GM18526 (cell line): Measurements from ENCODE around the gene RASA3.

ENCODE experiments used
- POLR2A ChIP-seq: IDR thresholded peaks from 3 replicates; pipeline ENCODE4 v1.6.1; 2011; ENCODE audit not compliant: insufficient read length; ENCODE audit errors: extremely low read depth

The RASA3 gene

DNA sequence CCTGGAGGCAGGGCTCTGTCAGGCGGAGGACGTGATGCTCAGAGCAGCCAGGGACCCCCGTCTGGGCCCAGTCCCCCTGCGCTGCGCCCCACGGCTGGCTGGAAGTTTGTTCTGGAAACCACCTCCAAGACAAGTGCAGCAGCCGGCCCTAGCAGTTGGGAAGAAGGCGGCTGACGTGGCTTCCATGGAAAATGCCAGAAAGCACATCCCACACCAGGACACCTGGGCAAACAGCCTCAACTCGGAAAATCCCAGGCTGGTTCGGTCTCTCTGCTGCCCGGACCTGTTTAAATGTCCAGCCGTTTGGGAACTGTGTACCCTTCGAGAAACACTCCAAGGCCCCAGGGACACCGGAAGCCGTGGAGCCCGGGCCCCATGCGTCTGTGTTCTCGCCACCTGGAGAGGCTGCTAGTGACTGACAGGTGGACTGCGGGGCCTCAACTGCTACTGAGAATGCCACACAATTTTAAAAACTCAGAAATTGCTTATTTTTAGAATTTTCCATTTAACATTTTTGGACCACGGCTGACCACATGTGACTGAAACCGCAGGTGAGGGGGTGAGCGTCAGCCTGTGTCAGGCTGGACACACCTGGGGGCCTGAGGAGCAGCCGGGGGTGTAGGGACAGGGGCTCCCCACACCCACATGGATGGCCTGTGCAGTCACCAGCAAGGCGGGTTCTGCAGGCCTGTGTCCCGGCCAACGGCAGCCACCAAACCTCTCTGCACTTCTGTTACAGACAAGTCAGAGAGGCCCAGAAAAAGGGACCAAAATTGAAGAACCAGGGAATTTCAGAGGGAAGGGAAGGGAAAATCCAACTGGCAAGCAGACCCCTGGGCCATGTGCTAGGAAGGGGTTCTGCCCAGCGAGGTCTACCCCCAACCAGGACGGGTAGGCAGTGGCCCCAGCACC lies 31.7 kb downstream of the RASA3 start:
- TF ChIP-seq POLR2A: no peak

DNA sequence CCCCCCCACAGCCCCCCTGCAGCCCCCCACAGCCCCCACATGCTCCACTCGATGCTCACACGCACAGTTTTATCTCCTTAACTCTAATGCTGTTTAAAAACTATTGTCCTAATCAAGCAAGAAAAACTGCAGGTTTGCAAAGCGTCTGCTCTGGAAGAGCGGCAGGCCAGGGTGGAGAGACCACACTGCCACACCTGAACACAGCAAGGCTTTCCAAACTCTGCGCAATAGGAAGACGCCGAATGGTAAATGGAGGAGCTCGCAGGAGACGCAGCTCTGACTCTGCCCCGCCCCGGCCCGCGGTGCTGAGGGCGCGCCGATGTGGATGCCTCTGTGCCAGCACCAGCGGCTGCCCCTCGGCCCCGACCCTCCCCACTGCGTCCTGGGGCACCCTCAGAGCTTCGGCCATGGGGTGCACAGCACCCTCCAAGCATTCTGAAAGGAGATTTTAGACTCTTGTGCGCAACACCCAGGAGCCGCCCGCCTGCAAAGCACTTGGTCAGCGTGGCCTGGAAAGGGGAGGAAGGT lies 32.4 kb downstream of the RASA3 start:
- TF ChIP-seq POLR2A: no peak

DNA sequence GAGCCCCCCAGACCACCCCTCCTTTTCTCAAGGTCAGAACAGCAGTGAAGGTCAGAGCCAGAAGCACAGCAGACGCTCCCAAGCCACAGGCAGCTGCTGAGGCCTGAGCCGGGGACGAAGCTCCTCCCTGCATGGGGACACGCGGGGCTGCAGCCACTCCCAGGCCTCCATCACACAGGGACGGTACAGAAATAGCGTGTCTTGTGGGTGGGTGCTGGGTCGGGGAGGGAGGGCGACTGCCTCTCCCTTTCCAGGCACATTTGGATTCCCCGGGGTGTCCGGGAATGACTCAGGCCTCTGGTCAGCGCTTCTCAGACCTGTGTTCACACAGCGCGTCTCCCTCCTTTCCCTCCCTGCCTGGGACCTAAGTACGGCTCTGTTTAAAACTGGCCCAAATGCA lies 33.2 kb downstream of the RASA3 start:
- TF ChIP-seq POLR2A: no peak

DNA sequence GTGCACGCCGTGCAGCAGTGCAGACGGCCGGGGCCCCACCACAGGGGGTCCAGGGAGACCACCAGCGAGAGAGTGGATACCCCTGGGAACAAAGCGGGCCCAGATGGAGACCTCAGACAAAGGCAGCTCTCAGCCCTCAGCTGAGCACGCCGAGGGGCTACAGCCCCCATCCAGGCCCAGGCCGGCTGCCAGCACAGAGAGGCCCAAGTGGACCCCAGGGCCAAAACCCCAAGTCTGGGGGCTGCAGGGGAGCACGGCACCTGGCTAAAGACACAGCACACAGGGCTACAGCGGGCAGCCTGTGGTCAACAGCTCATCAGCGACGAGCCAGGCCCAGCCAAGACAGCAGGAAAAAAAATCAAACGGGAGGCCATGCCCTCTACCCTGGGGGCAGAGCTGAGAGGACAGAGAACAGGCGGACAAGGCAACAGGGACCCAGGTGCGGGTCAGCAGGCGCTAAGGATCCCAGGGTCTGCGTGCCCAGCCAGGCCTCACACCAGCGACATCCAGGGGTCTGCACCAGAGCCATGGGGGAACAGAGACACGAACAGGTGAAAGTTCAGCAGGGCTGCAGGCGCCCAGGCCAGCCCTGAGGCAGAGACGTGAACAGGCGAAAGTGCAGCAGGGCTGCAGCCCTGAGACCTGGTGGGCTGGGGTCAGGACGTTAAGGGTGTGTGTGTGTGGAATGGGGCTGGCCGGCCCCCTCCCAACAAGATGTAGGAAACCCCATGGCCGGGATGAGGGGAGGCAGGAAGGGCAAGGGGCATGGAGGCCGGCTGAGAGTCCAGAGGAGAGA lies 34.3 kb downstream of the RASA3 start:
- TF ChIP-seq POLR2A: no peak

DNA sequence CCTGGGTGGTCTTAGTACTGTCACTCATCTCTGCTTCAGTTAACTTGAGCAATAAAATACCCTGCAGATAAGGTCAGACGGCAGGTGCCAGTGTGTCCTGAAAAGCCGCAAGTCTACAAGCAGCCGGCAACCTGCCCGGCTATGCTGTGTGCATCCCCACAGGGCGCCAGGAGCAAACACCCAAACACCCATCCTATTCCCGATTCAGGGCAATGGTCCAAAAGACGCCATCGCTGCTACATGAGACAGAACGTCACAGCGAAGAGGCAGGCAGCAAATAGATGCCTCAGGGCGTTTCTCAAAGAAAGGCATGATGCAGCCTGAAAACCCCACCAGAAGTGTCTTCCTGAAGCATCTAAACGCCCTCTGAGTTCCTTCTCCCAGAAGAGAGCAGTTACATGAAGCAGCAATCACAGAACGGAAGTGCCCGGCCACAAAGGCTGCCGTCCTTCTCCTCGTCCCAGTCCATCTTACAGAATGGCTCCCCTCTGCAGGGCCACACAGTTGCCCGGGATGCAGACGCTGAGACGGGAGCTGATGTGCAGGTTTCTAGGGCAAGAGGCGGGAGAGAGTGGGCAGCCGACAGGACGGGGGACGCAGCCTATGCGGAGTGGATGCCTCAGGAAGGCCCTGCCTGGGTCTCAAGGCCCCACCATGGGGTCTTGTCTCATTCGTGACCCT lies 35.1 kb downstream of the RASA3 start:
- TF ChIP-seq POLR2A: no peak

DNA sequence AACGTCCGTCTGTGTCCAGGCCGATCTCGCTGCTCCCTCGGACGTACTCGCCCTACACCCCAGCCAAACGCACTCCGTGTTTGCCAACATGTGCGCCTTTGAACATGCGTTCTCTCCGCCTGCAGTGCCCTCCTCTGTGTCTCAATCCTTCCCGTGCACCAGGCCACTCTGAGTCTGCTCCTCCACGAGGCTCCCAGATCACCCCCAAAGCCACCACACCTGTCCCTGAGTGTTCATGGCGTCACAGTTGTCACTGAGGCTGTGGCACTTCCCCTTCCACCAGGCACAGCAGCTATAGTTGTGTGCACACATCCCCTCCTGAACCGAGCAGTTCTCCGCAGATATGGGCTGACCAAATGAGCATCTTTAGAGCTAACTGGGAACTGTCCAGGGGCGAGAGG lies 35.6 kb downstream of the RASA3 start:
- TF ChIP-seq POLR2A: no peak

DNA sequence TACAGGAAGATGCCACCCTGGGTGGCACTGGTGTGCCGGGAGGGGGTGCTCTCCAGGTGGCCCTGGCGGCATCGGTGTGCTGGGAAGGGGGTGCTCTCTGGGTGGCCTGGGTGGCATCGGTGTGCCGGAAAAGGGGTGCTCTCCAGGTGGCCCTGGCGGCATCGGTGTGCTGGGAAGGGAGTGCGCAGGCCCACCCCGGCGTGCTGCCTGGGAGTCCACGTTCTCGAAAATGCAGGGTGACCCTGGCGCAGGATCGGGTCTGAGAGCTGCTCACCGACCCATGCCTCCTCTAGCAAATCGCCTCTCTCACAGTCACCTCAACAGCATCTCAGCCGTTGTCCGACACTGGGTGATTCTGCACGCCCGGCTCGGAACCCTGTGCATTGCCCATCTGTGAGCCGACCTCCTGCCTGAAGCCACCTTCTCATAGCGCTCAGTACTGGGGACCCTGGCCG lies 36.4 kb downstream of the RASA3 start:
- TF ChIP-seq POLR2A: no peak

DNA sequence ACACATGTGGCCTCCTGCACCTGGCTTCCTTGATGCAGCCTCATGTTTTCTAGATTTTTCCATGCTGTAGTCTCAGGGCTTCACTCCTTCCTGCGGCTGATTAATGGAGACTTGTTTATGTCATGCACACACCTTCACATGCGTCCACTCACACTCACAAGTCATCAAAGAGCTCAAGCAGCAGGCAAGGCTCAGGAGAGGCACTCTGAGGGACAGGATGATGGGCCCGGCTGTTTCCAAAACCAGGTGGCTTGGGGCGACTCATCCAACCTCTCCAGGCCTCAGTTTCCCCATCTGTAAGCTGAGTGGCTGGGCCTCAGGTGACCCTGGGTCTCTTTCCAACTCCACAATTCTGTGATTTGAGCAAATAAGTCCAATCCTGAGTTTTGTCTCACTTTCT lies 36.9 kb downstream of the RASA3 start:
- no peak for TF ChIP-seq POLR2A

DNA sequence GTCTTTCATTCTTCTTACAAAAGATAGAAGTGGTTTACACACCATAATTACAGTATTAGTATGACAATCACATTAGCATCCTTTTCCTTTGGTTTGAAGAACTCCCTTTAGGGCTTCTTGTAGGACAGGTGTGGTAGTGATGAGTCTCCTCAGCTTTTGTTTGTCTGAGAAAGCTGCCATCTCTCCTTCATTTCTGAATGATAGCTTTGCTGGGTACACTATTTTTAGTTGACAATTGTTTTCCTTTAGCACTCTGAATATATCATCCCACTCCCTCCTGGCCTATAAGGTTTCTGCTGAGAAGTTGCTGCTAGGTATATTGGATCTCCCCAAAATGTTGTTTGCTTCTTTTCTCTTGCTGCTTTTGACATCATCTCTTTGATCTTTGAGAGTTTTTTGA lies 39.3 kb downstream of the RASA3 start:
- TF ChIP-seq POLR2A: no peak

DNA sequence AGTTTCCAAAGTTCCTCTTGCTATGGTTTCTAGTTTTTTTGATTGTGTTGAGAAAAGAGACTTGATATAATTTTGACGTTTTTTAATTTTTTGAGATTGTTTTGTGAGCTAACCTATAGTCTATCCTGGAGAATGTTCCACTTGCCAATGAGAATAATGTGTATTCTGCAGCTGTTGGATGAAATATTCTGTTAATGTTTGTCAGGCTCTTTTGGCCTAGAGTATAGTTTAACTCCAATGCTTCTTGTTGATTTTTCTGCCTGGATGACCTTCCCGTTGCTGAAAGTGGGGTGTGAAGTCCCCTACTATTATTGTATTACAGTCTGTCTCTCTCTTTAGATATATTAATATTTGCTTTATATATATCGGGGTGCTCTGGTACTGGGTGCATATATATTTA lies 40.0 kb downstream of the RASA3 start:
- TF ChIP-seq POLR2A: no peak

DNA sequence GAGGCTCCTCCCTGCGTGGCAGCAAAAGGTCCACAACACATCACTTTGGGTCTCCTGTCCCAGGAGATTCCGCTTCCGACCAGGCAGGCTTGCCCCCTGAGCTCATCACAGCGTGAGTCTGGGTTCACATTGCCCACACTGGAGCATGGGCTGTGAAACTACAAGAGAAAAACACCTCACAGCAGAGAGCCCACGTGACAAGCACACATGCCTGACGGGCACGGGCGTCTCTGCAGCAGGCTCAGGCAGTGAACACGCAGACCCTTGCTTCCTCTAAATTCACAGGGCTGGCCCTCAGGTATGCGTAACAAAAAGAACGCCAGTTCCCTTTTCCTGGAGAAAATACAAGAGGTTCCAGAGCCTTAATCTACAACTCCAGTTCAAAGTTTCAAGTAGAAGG lies 41.9 kb downstream of the RASA3 start:
- TF ChIP-seq POLR2A: no peak

DNA sequence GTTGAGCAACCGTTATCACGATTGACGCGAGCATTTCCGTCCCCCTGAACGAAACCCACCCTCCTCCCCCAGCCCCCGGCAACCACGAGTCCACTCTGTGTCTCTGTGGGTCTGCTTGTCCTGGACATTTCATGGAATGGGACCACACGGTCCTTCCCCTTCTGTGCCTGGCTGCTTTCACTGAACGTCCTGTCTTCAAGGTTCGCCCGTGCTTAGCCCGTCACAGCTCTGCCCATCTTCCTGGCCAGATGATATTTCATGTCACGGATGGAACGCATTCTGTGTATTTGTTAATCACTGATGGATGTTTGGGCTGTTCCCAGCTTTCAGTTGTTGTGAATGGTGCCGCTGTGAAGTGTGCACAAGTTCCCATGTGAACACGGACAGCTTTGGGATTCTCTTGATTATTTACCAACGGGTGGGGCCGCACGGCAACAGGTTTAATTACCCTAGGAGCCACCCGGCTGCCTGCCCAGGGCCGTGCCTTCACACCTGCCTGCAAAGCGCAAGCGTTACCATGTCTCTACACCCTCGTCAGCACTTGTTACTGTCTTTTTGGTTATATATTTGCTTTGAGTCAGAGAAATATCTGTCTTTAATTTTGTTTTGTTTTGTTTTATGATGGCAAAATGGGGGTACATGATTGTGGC lies 42.5 kb downstream of the RASA3 start:
- no peak for TF ChIP-seq POLR2A

DNA sequence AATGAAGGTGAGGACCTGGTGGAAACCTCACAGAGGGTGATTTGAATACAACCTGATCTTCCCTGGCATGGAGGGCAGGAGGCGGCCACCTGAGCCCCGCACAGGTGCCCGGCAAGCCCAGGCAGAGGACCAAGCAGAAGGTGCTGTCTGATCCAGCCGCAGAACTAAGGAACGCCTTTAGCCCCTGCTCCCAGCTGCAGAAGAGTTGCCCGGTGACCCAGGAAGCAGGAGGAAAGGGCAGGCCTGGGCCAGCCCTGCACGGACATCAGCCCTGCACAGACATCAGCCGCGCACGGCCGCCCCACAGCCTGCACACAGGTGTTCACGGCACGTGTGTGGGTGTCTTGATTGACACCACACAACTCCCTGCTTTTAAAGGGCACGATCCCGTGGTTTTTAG lies 43.1 kb downstream of the RASA3 start:
- TF ChIP-seq POLR2A: no peak

DNA sequence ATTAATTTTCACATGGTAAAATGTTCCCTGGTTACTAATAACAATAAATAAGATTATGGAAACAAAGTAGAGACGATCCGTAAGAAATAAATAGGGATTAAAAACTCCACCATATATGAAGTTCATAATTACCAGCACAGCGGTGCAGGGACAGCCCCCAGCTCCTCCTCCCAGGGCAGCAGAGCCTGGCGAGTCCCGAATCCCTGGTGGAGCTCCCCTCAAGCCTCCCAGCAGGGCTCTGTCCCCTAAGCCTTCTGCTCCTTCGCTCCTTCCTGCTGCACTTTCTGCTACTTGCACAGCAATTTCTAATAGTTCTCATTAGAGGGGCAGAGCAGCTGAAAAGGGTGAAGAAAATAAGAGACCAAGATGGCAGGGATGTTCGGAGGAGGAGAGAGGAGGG lies 43.6 kb downstream of the RASA3 start:
- no peak for TF ChIP-seq POLR2A

DNA sequence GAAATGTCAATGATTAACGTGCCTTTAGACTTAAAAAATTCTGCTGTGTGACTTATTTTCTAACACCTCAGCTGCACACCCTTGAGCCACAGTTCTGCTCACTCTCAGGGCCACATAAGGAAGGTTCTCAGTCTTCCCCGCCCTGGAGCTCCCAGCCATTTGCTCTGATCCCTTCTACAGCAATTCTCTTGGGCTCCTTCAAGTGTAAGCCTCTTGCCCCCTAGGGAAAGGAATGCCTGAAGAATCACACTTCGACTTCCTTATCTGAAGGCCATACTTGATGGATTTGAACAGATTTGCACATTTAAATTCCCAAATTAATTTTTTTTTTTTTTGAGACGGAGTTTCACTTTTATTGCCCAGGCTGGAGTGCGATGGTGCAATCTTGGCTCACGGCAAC lies 44.2 kb downstream of the RASA3 start:
- no peak for TF ChIP-seq POLR2A
